ENCODE results near the gene TMIGD1.

- TF ChIP-seq CTCF (IDR thresholded peaks at IDR 0.05) (no peak), POLR2A (IDR thresholded peaks at IDR 0.05) (no peak)
Observed at GRCh38 chr17:30292286-30292858, 41.5 kb downstream of the TMIGD1 start.
